H1 (cell line): ENCODE measurements around the gene ACE. TPM values are rescaled to one million over a fixed set of nuclear protein-coding genes. Genes with fewer than 3 reads are reported as not detected.

Experiments
- CTCF ChIA-PET: fragments of 300-600 bp; sonication (Branson Sonifier 250); formaldehyde crosslinking; loops from one replicate; lab custom pipeline; 2021; ENCODE audit not compliant: partially characterized antibody; lab: Charles Lee
- POLR2A ChIA-PET: fragments of 300-600 bp; sonication (Branson Sonifier 250); formaldehyde crosslinking; loops from one replicate; lab custom pipeline; 2021; ENCODE audit warnings: inconsistent platforms; ENCODE audit not compliant: partially characterized antibody; lab: Charles Lee
- DNase-seq, 2 experiments: peaks; one replicate each; pipeline versions ENCODE4 v3.0.0 to v3.0.0-alpha.2; 2010 to 2022; ENCODE audit warnings: low spot score in 2 of 2, low read depth in 1 of 2, mixed read lengths in 1 of 2
- FAIRE-seq: peaks from 2 replicates; lab custom pipeline; 2011; peaks lifted over from hg19 to GRCh38; lab: Jason Lieb, UNC
- H2AFZ ChIP-seq: 2 replicates; pipeline ENCODE4 v1.8.1; 2012; ENCODE audit warnings: low read length, inconsistent platforms
- H2AK5ac ChIP-seq: 2 replicates; pipeline ENCODE4 v1.6.1; 2013; ENCODE audit warnings: low read depth, low read length
- H2BK120ac ChIP-seq: replicated peaks from 2 replicates; pipeline ENCODE3; 2013; ENCODE audit warnings: low read depth, low read length, inconsistent platforms
- H2BK12ac ChIP-seq: 2 replicates; pipeline ENCODE4 v1.6.1; 2013; ENCODE audit warnings: low read depth, low read length
- H2BK15ac ChIP-seq: 2 replicates; pipeline ENCODE4 v1.6.1; 2013; ENCODE audit warnings: low read length
- H2BK20ac ChIP-seq: 2 replicates; pipeline ENCODE4 v1.6.1; 2013; ENCODE audit warnings: low read length
- H2BK5ac ChIP-seq: 2 replicates; pipeline ENCODE4 v1.6.1; 2013; ENCODE audit warnings: low read depth, low read length
- H3K14ac ChIP-seq: 2 replicates; pipeline ENCODE4 v1.6.1; 2013; ENCODE audit warnings: inconsistent platforms; ENCODE audit not compliant: insufficient read length
- H3K18ac ChIP-seq: 2 replicates; pipeline ENCODE4 v1.6.1; 2013; ENCODE audit warnings: low read length; ENCODE audit errors: extremely low read depth
- H3K23ac ChIP-seq: 2 replicates; pipeline ENCODE4 v1.6.1; 2013; ENCODE audit warnings: inconsistent platforms; ENCODE audit not compliant: insufficient read length
- H3K23me2 ChIP-seq: 2 replicates; pipeline ENCODE4 v1.6.1; 2013; ENCODE audit warnings: low read depth, low read length
- H3K27ac ChIP-seq: 2 replicates; pipeline ENCODE4 v1.6.1; 2011; ENCODE audit warnings: low read depth, low read length, inconsistent platforms
- H3K27me3 ChIP-seq, 4 experiments: replicated peaks in 1 of 4; 1 replicate in 1 of 4; 2 replicates in 3 of 4; pipeline versions ENCODE4 v1.6.1 to v1.8.1; 2011 to 2013; ENCODE audit warnings: low read length in 3 of 4, mild to moderate bottlenecking in 3 of 4, inconsistent platforms in 2 of 4, mixed read lengths in 2 of 4, moderate library complexity in 1 of 4; ENCODE audit not compliant: control insufficient read depth in 3 of 4, insufficient read depth in 3 of 4; ENCODE audit errors: extremely low read depth in 1 of 4
- H3K36me3 ChIP-seq, 4 experiments: 2 replicates each; pipeline versions ENCODE4 v1.6.1 to v1.8.1; 2011 to 2013; ENCODE audit warnings: mild to moderate bottlenecking in 4 of 4, low read length in 3 of 4, moderate library complexity in 2 of 4, control low read depth in 1 of 4, inconsistent platforms in 1 of 4; ENCODE audit not compliant: insufficient read depth in 4 of 4, control insufficient read depth in 2 of 4
- H3K4ac ChIP-seq: replicated peaks from 2 replicates; pipeline ENCODE3; 2013; ENCODE audit warnings: low read length, low read depth, mixed read lengths, inconsistent platforms; ENCODE audit not compliant: insufficient read length
- H3K4me1 ChIP-seq, 4 experiments: replicated peaks in 1 of 4; 1 replicate in 1 of 4; 2 replicates in 3 of 4; pipeline versions ENCODE4 v1.6.1 to v1.8.1; 2011 to 2013; ENCODE audit warnings: low read length in 3 of 4, inconsistent platforms in 2 of 4, mixed read lengths in 1 of 4; ENCODE audit not compliant: insufficient read depth in 4 of 4, control insufficient read depth in 3 of 4
- H3K4me2 ChIP-seq, 2 experiments: 2 replicates each; pipeline versions ENCODE4 v1.6.1 to v1.8.1; 2011 to 2013; ENCODE audit warnings: low read depth in 2 of 2, low read length in 2 of 2, control low read depth in 1 of 2, inconsistent platforms in 1 of 2, mild to moderate bottlenecking in 1 of 2; ENCODE audit not compliant: insufficient read depth in 1 of 2
- H3K4me3 ChIP-seq, 4 experiments: fragments of 200-600, 300-600 bp in 1 of 4; sonication (generic), shearing (Covaris generic), sonication (Bioruptor Twin) in 1 of 4; 2 replicates each; pipeline versions ENCODE4 v1.5.1 to v1.8.1; 2011 to 2016; ENCODE audit warnings: low read length in 4 of 4, low read depth in 3 of 4, control low read depth in 2 of 4, inconsistent platforms in 2 of 4, mild to moderate bottlenecking in 2 of 4, mixed read lengths in 1 of 4, moderate library complexity in 1 of 4; ENCODE audit not compliant: insufficient read depth in 2 of 4; ENCODE audit errors: extremely low read depth in 1 of 4
- H3K56ac ChIP-seq: replicated peaks from 2 replicates; pipeline ENCODE3; 2013; ENCODE audit warnings: low read depth, mild to moderate bottlenecking, mixed read lengths, low read length, inconsistent platforms; ENCODE audit not compliant: insufficient read length
- H3K79me1 ChIP-seq: 2 replicates; pipeline ENCODE4 v1.6.1; 2013; ENCODE audit warnings: low read depth, low read length, control low read depth
- H3K79me2 ChIP-seq, 2 experiments: 2 replicates each; pipeline versions ENCODE4 v1.6.1 to v1.8.1; 2012 to 2013; ENCODE audit warnings: low read length in 2 of 2, mild to moderate bottlenecking in 2 of 2, inconsistent platforms in 1 of 2; ENCODE audit not compliant: insufficient read depth in 2 of 2, control insufficient read depth in 1 of 2
- H3K9ac ChIP-seq, 4 experiments: replicated peaks in 1 of 4; 1 replicate in 1 of 4; 2 replicates in 3 of 4; pipeline versions ENCODE4 v1.6.1 to v1.8.1; 2011 to 2013; ENCODE audit warnings: low read depth in 3 of 4, low read length in 3 of 4, control low read depth in 2 of 4, mild to moderate bottlenecking in 2 of 4, moderate library complexity in 2 of 4, inconsistent platforms in 1 of 4; ENCODE audit errors: extremely low read depth in 1 of 4
- H3K9me3 ChIP-seq, 2 experiments: 2 replicates each; pipeline versions ENCODE4 v1.6.1 to v1.8.1; 2012 to 2013; ENCODE audit warnings: mild to moderate bottlenecking in 2 of 2, moderate library complexity in 2 of 2, control low read depth in 1 of 2, inconsistent platforms in 1 of 2, low read depth in 1 of 2, low read length in 1 of 2, mixed read lengths in 1 of 2; ENCODE audit not compliant: insufficient read depth in 2 of 2
- H4K20me1 ChIP-seq, 2 experiments: replicated peaks in 1 of 2; 2 replicates each; pipeline versions ENCODE3 to v1.8.1; 2011 to 2013; ENCODE audit warnings: inconsistent platforms in 2 of 2, low read length in 2 of 2, mild to moderate bottlenecking in 1 of 2; ENCODE audit not compliant: insufficient read depth in 2 of 2, control insufficient read depth in 1 of 2
- H4K5ac ChIP-seq: 2 replicates; pipeline ENCODE4 v1.6.1; 2013; ENCODE audit warnings: low read length, low read depth, mixed read lengths, inconsistent platforms; ENCODE audit not compliant: insufficient read length
- H4K8ac ChIP-seq: 2 replicates; pipeline ENCODE4 v1.8.0; 2013; ENCODE audit warnings: mild to moderate bottlenecking, moderate library complexity, low read length, inconsistent platforms; ENCODE audit not compliant: insufficient read depth; ENCODE audit errors: extremely low read depth
- H4K91ac ChIP-seq: replicated peaks from 2 replicates; pipeline ENCODE3; 2013; ENCODE audit warnings: low read length, mixed read lengths, inconsistent platforms; ENCODE audit not compliant: insufficient read length
- HDAC2 ChIP-seq, 2 experiments: fragments of 300-600 bp in 1 of 2; sonication (generic) in 1 of 2; IDR thresholded peaks; 2 replicates each; pipeline ENCODE4 v1.6.1; 2011 to 2012; ENCODE audit warnings: low read depth in 2 of 2, low read length in 2 of 2, mild to moderate bottlenecking in 2 of 2, moderate library complexity in 2 of 2, borderline replicate concordance in 1 of 2, inconsistent platforms in 1 of 2
- JUND ChIP-seq: IDR thresholded peaks from 2 replicates; pipeline ENCODE4 v1.6.1; 2011; ENCODE audit warnings: mild to moderate bottlenecking, improper control_type of control experiment, low read length
- PHF8 ChIP-seq: fragments of 200-600 bp; sonication (generic); conservative IDR thresholded peaks from 2 replicates; pipeline ENCODE4 v1.7.1; 2012; ENCODE audit warnings: low read depth, mild to moderate bottlenecking, inconsistent platforms, low read length, moderate library complexity
- RBBP5 ChIP-seq: IDR thresholded peaks from 2 replicates; pipeline ENCODE4 v1.7.1; 2012; ENCODE audit warnings: low read depth, mild to moderate bottlenecking, inconsistent platforms, low read length, moderate library complexity, borderline replicate concordance
- SIRT6 ChIP-seq: IDR thresholded peaks from one replicate; pipeline ENCODE4 v1.7.1; 2012; ENCODE audit warnings: low read length, inconsistent platforms
- SP1 ChIP-seq: IDR thresholded peaks from 2 replicates; pipeline ENCODE4 v1.6.1; 2011; ENCODE audit warnings: low read depth, low read length
- TCF12 ChIP-seq: IDR thresholded peaks from 2 replicates; pipeline ENCODE4 v1.6.1; 2011; ENCODE audit warnings: low read depth, mild to moderate bottlenecking, low read length
- whole genome bisulfite sequencing, 2 experiments: shearing (Covaris generic) in 1 of 2; methylation state at CpG; one replicate each; pipeline versions ENCODE4 v1.1.6 to v1.1.7; 2013 to 2015; ENCODE audit warnings: low lambda C conversion rate in 2 of 2, mixed read lengths in 2 of 2, inconsistent platforms in 1 of 2, low coverage in 1 of 2, missing lambda C conversion rate in 1 of 2; ENCODE audit not compliant: insufficient replicate concordance in 2 of 2, insufficient coverage in 1 of 2, insufficient read length in 1 of 2; ENCODE audit errors: extremely low coverage in 1 of 2, missing lambda C conversion rate in 1 of 2; 5-methylcytosine and 5-hydroxymethylcytosine counted together
- polyA plus RNA-seq, 7 experiments: library from polyadenylated mRNA; depleted of rRNA in 3 of 7; stranded (reverse) in 5 of 7; unstranded in 2 of 7; fragments of >200 nt in 5 of 7; fragments of 200-250 nt in 2 of 7; gene quantifications; 1 replicate in 5 of 7; 2 replicates in 1 of 7; 4 replicates in 1 of 7; pipeline versions ENCODE4 v1.2.1 to v1.2.3, GENCODE V29; 2011 to 2013; ENCODE audit warnings: missing spikeins in 2 of 7, mixed read lengths in 2 of 7
- total RNA-seq: library from RNA; stranded (reverse); fragmentation: NEBNext Ultra II Directional; extraction: Animal tissue kit (Norgen Biotek cat#: 25700); gene quantifications from 2 replicates; pipeline ENCODE4 v1.2.1, GENCODE V29; 2021

ACE gene
- total and polyA plus RNA-seq, 2 of the 8 experiments (the other 6 are each of a cell fraction or from before 2014, with no cell fraction given), result 2.5 to 5.5 TPM

GRCh38 chr17:63442074-63442473 is 34.8 kb upstream of the ACE start:
- no peak for DNase-seq
- no peak overlapping the region for H3K27ac ChIP-seq
- TF ChIP-seq SIRT6 (no peak), RBBP5 (no peak), PHF8 (no peak), SP1 (no peak), JUND (no peak), HDAC2 (IDR thresholded peaks at IDR 0.05; ENCODE audit: borderline replicate concordance in 1 of 2, low read depth in 2 of 2, low read length in 2 of 2) (no peak), TCF12 (no peak)
- H3K36me3 ChIP-seq, result no peaks in the 10 kb centered on the region
- WGBS, 2 experiments, result 89% methylated on average over 8 of the region's 8 CpGs; no CpG with 5 or more reads in 1 of the 2 experiments
- H2BK12ac ChIP-seq, result no peak overlapping the region
- CTCF ChIA-PET, result interaction anchor here (0.7 to 29.0 kb wide), 15 partner anchors 10 to 254 kb away, joined by 3 to 758 read pairs (median 4); partner anchors contain the start of gene ACE
- 0 out of 2 replicates have a peak, but pooled peaks cover 6% of the 10 kb centered on the region for H3K79me1 ChIP-seq
- H3K14ac ChIP-seq, result no peak overlapping the region
- H2BK20ac ChIP-seq, result no peak overlapping the region
- peaks cover 0 to 19% (median 4%) of the 10 kb centered on the region in 4 experiments; a peak in 6 of 7 replicates for H3K4me1 ChIP-seq
- H3K27me3 ChIP-seq, result peaks cover 0 to 9% (median 0%) of the 10 kb centered on the region in 4 experiments; a peak in 2 of 7 replicates
- no peak overlapping the region for H2AFZ ChIP-seq
- H4K20me1 ChIP-seq, result peaks cover 0 to 2% of the 10 kb centered on the region in 2 experiments
- H3K23me2 ChIP-seq, result peaks cover 6% of the 10 kb centered on the region; the same call in 1 of the 2 replicates
- no peak overlapping the region for H3K18ac ChIP-seq
- no peak for FAIRE-seq
- H3K4me3 ChIP-seq, result no peak overlapping the region
- no peaks in the 10 kb centered on the region for H3K79me2 ChIP-seq
- no peak overlapping the region for H2BK15ac ChIP-seq
- no peak overlapping the region for H2BK120ac ChIP-seq
- no peak overlapping the region for H3K23ac ChIP-seq
- H4K91ac ChIP-seq, result no peak overlapping the region
- H3K56ac ChIP-seq, result no peak overlapping the region
- no peak overlapping the region for H3K4me2 ChIP-seq
- POLR2A ChIA-PET, result interaction anchor here (2.0 kb wide), 1 partner anchor 39 kb away, joined by 6 read pairs; no protein-coding TSS in a partner anchor
- H4K5ac ChIP-seq, result no peak overlapping the region
- no peak overlapping the region for H3K4ac ChIP-seq
- no peak overlapping the region for H4K8ac ChIP-seq
- no peak overlapping the region for H2BK5ac ChIP-seq
- H3K9ac ChIP-seq, result no peak overlapping the region
- H3K9me3 ChIP-seq, result no peaks in the 10 kb centered on the region
- H2AK5ac ChIP-seq, result no peak overlapping the region
